Stimulated activated CD8-positive, alpha-beta memory T cell treated with anti-CD3 and anti-CD28 coated beads, Interleukin-2, amount 100 ng/mL, for 48 hours (primary cell): ENCODE results near the gene PPP4R2.

Experiments
- DNase-seq, 2 donors: peaks; one replicate each; pipeline ENCODE4 v3.0.0-alpha.2; 2020; ENCODE audit warnings: low read depth in 2 of 2

PPP4R2 gene

DNA sequence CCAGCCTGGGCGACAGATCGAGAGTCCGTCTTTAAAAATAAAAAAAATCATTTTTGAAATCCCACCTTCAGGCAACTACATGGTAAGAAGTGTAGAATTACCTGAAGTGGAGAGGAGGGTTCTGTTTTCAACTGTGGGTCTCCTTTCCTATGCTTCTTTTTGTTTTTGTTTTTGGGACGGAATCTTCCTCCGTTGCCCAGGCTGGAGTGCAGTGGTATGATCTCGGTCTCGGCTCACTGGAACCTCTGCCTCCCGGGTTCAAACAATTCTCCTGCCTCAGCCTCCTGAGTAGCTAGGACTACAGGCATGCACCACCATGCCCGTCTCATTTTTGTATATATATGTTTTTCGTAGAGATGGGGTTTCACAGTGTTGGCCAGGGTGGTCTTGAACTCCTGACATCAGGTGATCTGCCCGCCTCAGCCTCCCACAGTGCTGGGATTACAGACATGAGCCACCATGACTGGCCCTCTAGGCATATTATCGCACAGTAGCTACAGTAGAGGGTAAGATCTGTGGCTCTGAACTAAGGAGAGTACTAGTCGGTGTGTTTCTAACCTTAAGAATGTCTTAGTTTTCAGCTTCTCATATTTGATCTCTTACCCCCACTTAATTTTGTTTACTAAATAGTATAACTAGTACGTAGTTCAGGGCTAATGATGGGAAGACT, 73.3 kb downstream of the PPP4R2 start:
- DNase-seq, result no peak

DNA sequence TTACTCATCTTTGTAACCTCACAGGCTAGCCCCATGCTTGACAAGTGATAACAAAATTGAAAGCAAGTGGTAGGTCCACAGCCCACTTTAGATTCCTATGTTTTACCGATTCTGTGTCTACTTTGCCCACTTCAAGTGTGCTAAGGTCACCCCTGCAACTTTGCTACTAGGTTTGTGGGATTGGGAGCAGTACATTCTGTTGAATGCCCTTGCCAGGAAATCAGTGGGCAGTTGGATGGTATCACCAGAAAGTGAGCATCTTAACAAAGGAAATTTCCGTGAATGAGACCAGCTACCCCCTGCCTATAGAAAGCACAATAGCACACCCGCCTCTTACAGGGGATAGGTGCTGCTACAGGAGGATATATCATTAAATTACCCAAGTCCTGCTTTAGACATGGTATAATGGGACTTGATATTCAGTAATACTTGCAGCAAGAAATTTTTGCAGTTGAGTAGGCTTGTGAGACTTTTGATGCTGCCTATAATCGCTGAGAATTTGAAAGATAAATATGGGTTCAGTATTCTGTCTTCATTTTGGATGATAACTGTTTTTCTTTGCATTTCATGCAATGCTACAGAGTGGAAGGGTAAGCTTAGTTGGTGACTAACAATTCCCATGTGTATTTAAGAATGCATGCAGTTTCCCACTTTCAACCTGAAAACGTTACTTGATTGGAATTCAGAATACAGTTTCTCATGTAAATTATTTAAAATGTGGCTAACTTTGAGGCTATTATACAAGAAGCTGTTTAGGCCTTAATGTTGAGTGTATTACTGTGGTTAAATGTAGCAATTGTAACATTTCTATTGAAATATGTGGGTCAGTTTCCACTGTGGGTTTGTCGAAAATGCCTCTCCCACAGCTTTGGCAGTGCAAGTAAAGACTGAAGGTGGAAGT, 74.3 kb downstream of the PPP4R2 start:
- no peak for DNase-seq

DNA sequence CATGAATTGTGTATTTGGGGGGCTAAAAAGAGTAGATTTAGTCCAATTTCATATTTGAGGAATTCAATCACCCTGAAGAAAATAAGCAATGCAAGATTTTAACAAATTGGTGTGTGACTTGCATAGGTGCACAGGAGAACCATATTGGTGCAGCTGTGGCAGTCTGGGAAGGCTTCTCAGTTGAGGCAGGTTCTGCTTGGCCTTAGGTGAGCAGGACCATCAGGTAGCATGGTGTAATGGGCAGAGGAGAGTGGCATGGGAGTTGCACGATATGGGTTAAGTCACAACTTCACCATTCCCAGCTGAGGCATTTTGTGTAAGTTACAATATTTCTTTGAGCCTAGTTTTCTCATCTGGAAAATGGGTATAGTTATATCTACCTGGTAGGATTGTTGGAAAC, 75.3 kb downstream of the PPP4R2 start:
- no peak for DNase-seq

DNA sequence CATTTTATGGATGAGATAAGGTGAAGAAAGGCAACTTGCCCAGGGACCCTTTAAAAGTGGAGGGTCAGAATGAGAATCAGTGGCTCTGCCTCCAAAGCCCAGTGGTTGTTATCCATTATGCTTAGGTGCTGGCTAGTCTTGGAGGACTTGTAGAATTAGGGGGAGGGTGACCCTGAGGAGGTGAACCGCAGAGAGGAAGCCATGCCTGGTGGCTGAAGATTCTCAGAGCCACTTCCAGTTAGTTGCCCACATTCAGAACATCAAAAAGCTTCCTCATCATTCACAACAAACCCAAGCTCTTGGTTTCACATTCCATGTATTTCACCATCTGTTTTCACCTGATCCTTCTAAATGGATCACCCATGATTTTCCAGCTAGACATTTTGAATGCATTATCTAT, 76.0 kb downstream of the PPP4R2 start:
- no peak for DNase-seq

DNA sequence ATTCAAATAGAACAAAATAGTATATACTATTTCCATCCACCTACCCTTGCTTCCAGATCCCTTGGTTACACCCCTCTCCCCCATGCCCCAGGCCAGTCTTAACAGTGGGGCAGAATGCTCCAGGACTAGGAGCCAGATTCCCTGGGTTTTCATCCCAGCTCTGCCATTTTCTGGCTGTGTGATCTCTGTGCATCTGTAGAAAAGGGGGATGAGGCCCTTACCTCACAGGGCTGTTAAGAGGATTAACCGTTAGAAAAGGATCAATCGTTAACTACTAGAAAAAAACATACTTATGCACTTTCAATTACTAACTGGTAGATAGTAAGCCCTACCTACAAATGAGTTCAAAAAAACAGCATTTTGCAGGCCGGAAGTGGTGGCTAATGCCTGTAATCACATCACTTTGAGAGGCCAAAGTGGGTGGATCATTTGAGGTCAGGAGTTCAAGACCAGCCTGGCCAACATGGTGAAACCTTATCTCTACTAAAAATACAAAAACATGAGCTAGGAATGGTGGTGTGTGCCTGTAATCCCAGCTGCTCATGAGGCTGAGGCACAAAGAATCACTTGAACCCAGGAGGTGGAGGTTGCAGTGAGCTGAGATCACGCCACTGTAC, 76.6 kb downstream of the PPP4R2 start:
- DNase-seq, result no peak

DNA sequence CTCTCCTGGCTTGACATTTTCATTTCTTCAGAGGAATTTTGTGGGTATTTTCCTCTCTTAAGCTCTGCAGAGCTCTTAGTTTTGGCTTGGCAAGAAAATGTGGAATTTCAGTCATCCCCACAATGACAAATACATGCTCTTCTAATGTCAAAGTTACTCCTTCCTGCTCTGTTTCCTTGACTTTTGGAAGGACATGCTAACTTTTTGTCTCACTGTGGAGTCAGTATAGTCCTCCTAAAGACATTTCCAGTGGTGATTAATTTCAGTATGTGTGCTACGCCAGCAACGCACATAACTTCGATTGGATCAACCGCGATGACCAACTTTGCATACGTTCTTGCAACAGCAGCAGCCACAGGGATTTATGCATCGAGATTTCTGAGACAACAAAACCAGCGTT, 78.2 kb downstream of the PPP4R2 start:
- DNase-seq, result no peak

DNA sequence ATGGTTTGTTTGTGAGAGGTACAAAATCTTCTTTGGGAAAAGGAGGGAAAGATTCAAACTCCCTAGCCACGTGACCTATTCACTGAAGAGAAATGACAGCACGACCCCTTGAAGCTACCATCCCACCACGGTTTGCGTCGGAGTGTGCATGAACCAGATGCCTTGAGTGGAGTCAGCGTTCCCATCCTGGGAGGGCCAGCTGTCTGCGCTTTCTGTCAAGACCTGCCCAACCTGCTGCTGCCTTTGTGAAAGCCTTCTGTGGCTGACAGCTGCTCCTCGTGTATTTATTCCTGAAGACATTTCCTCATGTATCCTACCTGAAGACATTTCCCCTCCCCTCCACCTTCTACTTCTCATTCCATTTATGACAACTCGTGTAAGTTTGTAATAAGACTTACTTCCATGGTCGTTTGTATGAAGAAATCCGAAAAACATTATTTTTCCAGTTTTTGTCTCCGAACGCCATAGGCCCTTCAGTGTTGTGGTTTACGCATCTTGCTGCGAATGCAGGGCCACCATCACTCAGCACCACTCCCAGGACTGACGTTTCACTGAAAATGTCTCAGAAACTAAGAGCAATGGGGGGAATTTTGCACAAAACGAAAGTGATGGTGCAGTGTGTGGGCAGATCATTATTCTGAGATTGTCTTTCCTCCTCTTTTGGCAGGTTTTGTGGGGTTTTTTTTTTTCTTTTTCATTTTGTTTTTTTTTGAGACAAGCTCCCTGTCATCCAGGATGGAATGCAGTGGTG, 83.8 kb downstream of the PPP4R2 start:
- peak in 1 of 2 donors; percentile 11 for DNase-seq

DNA sequence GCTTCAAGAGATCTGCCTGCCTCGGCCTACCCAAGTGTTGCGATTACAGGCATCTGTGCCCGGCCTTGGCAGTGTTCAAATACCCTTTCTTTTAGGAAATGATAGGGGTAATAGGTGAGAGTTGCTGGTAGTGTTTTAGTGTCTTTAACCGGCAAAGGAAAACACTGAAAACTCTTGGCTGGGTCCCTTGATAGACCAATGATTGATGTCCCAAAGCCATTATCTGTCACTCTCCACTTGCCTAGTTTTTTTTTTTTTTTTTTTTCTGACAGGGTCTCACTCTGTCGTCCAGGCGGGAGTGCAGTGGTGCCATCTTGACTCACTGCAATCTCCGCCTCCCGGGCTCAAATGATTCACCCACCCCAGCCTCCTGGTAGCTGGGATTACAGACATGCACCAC, 84.5 kb downstream of the PPP4R2 start:
- DNase-seq, result no peak

DNA sequence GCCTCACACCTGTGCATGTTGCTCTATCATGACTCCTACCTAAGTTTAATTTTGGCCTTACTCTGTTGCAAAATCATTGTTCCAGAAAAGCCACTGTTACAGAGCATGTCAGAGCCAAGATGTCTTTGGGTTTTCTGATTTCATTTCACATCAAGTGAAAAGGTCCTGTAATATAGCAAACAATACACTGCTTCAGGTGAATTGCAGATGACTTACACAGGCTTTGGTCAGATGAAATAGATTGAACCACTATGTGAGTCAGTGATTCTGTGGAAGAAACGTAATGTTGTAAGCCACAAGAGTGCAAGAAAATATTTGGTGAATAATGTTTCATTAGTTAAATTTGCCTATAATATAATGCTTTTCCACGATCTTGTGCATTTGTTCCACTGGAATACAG, 87.6 kb downstream of the PPP4R2 start:
- no peak for DNase-seq

DNA sequence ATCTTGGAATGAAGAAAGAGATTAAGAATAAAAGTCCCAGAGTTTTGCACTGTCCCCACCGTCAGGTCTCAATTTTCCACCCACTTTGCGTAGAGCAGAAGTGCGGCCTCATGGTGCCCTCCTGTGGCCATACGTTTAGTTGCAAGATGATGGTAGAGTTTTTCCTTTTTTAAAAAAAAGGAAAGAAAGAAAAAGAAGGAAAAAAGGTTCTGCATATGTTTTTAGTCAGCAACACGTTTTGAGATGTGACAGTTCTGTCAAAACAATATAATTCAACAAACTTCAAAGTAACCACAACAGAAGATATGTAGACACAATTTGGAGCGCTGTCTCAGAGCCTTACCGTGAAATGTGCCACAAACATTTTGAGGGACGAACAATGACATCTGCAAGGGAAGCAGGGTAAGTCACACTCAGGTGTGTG, 89.5 kb downstream of the PPP4R2 start:
- peak in 1 of 2 donors; percentile 24 for DNase-seq

DNA sequence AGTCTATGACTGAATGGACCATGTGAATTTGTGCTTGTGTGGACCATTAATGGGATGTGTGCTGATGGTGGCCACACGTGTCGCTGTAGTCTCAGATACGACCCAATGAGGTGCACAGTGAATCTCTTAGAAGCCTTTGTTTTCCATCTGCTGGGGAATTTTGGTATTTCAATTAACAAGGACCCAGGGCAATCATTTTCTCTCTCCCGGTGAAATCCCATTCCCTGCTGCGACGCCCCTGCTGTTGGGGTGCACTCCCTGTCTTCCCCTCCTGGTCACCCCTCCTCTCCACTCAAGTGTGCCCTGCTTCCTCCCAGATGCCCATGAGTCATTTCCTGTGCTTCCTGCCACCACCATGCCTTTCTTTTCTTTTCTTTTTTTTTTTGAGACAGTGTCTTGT, 97.5 kb downstream of the PPP4R2 start:
- DNase-seq, result no peak

DNA sequence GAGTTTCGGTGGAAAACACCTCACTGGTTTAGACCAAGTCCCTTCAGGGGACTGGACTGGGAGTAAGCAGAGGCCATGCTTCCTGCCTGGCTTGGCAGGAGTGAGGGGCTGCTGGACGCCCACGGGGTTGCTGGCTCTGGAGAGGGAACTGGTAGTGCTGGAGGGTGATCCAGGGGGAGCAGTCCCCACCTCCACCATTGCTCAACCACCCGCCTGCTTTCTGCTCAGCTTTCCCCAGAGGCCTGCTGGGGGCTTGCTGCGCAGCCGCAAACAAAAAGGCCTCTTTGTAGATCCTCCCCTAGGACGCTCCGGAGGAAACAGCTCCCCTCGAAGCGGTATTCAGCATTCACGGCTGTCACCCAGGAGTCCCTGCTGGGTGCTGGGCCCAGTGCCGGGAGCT, 98.3 kb downstream of the PPP4R2 start:
- no peak for DNase-seq

DNA sequence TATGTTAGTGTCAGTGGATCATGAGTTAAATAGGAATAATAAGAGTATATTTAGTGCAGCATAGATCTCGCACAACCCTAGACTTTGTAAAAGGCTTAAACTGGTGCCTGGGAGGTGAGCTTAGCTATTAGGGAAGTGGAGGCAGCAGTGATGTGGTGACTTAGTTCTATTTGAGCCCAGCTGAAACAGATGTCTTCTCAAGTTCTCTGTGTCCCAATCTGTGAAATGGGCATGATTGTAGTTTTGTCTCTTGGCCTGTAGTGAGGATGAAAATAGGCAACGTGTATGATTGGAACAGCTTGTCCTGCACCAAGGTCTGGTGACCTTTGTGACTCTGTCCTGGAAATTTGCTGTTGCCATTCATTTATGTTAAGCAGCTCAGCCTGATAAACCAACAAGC, 99.6 kb downstream of the PPP4R2 start:
- no peak for DNase-seq

DNA sequence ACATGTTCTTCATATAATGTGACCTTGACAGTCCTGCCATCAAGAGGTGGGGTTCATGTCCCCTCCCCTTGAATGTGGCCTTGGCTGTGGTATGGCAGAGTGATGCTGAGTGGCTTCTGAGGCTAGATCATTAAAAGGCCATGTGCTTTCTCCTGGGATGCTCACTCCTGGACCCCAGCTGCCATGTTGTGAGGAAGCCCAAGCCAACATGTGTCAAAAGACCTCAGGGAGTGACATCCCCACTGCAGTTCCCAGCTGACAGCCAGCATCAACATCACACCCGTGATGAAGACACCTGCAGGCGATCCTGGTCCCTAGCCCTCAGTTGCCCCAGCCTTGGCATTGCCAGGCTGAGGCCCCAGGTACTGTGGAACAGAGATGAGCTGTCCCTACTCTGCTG, 101.4 kb downstream of the PPP4R2 start:
- no peak for DNase-seq

DNA sequence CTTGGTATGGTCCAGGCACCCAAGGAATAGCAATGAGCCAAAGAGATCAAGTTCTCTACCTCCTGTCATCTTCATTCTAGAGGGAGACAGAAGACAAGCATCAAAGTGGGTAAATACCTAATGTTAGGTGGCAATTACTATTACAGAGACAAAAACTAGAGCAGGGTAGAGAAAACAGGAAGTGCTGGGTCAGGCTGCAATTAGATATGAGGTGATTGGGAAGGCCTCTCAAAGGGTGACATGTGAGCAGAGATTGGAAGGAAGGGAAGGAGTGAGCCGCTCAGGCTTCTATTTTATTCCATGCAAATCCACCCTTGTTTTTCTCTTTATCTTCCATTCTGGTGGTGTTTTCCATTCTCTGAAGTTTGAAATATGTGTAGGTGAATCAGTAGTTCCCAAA, 102.3 kb downstream of the PPP4R2 start:
- DNase-seq, result no peak

DNA sequence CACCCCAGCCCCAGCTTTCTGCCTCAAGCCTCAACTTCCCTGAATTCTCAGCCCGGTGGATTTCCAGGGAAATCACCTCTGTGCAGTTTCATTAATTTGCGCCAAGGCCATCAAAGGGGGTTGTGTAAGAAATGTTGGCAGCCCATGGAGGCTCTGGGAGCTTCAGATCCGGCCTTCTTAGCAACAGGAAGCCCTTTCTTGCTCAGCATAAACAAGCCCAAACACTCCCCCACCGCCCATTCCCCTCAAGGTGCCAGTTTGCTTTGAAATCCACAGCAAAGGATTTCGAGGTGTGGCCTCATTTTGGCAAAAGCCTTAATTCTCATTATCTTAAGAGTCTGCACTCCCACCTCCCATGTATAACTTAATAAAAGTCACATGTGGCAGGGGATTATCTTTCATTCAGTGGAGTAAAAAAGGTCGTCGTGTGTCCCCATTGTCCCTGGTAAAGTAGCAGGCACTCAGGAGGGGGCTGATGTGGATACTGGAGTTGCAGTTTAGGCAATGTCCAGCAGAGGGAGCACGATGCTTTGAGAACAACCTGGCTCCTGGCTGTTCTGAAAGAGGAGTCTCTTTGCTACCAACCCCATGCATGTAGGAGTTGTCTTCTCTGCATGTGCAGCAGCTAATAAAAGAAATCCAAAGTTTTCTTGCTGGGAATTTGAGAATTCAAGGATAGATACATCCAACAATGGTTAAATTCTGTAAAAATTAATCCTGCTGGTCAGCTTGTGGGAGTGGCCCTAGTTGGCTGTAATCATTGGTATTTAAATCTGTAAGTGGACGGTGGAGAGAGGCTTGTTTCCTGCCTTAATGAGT, 104.3 kb downstream of the PPP4R2 start:
- DNase-seq, result peak; percentile 53 to 71

DNA sequence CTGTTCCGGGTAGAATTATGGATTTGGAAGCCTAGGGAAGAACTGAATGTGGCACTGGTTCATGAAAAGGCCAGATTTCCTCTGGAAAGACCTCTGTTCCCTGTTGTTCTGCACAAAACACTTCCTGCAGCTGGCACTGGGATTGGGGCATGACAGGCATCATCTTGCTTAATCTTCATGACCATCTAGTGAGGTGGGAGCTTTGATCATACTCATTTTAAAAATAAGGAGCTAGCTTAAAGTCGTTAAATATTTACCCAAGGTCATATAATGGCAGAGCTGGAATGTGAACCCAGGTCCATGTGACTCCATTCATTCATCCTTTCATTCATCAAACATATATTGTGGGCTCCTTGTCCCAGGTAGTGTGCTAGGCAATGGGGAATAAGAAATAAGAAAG, 105.3 kb downstream of the PPP4R2 start:
- DNase-seq, result no peak

DNA sequence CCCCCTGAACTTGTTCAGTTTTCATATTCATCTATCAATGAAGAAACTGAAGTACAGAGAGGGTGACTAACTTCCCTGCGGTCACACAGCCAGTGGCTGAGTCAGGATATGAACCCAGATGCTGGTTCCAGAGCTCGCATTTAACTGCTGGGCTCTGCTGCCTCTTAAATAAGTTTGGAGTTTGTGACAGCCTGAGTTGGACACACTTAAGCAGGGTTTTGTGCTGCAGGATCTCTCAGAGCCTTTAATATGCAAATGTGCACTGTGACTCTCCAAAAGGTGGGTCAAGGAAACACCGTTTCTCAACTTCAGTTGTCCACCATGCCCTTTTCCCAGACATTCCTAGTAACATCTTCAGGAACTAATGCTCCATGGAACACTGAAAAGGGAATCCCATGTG, 110.6 kb downstream of the PPP4R2 start:
- DNase-seq, result no peak

DNA sequence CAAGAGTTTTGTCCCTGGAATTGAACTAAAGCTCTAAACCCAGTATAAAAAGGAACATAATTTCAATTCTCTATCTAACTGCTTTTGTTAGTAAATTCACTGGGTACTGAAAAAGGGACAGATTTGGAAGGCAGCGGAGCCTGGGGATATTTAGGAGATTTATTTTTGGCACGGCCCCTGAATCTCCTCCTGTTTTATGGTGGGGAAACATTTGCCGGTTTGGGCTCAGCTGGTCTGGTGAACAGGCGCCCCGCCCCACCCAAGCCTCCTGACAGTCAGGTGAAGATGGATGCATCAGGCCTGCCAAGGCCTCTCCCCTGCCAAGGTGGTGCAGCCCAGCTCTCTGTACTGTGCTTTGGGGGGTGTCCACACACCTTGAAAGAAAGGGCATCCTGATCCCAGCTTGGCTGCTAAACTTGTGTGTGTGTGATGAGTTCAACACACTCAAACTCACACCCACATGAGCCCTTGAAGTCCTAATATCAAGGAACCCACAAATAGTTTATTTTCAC, 111.1 kb downstream of the PPP4R2 start:
- DNase-seq, result no peak

DNA sequence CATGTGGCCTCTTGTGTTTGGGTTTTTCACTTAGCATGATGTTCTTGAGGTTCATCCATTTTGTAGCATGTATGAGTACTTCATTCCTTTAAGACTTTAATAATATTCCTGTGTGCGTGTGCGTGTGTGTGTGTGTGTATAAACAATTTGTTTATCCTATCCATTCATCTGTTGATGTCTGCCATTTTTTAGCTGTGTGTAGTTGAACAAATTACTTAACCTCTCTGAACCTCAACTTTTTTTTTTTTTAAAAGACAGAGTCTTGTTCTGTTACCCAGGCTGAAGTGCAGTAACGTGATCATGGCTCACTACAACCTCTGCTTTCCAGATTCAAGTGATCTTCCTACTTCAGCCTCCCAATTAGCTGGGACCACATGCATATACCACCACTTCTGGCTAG, 112.1 kb downstream of the PPP4R2 start:
- DNase-seq, result no peak

DNA sequence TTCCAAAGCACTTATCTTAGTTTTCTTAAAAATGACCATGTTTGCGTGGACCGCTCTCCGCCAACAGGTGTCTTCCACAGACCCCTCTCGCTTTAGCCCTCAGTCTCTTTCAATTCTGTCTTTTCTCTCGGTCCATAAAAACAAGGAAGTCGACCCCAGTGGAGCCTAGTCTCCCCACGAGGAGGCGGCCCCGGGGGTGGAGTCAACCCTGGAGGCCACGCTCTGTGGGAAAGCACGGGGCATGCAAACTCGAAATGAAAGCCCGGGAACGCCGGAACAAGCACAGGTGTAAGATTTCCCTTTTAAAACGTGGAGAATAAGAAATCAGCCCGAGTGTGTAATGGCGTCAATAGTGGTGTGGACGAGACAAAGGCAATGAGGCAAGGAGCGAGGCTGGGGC, 113.9 kb downstream of the PPP4R2 start:
- no peak for DNase-seq
